GM21367 (cell line): Measurements from ENCODE around the gene NFU1.
A peak's percentile ranks its signal among the peaks of the same experiment; 100 is the strongest.
"Not testable (repeated sequence)": the region's sequence is repeated elsewhere in the genome, so short reads cannot be mapped to it uniquely, and the experiment has no call there.

ENCODE experiments used
- ATAC-seq: cut with Tn5 transposase; IDR thresholded peaks from one replicate; pipeline ENCODE4 v1.9.1; 2021; ENCODE audit not compliant: unreplicated experiment

NFU1 gene

DNA sequence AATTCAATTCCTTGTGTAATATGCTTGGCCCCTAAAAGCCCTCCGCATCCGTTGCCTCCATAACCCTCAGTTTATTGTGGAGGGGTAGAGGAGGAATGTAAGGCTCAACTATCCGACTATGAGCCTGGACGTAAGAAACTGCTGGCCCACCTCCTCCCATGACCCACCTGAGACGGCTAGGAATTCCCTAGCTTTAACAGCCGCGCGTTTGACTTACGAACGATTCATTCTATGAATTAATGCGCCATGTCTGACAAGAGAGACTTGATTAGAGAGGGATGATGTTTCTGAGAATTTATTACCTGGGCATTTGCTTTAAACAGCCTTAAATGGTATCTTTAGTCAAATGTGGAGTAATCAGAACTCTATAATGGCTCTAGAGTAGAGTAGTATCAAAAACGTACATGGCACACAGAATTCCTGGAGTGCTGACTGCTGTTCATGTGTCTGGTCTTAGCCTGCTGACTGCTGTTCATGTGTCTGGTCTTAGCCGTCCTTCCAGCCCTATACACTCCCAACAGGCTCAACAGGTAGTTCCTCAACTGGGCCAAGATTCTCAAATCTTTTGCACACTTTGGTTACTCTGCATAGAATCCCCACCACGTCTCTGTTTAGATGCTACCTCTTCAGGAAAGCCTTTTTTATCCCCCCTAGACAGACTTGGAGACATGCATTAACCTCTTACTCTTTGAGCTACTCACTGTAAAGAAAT, 49.3 kb downstream of the NFU1 start:
- ATAC-seq, result no peak

- ATAC-seq, result peak; percentile 88
These were observed 50.2 kb downstream of the NFU1 start, which contains the start of gene GFPT1 for GRCh38 chr2:69386789-69387734. Gene GFPT1, minus strand, starts transcription at chr2:69387227. Its CDS starts 156 bp downstream, at chr2:69387071.

GRCh38 chr2:69386360-69386759, 50.9 kb downstream of the NFU1 start:
- no peak for ATAC-seq

- ATAC-seq, result no peak
These were observed 51.6 kb downstream of the NFU1 start for GRCh38 chr2:69385443-69386151.

- ATAC-seq, result no peak
These were observed 52.6 kb downstream of the NFU1 start for GRCh38 chr2:69384618-69385081.

DNA sequence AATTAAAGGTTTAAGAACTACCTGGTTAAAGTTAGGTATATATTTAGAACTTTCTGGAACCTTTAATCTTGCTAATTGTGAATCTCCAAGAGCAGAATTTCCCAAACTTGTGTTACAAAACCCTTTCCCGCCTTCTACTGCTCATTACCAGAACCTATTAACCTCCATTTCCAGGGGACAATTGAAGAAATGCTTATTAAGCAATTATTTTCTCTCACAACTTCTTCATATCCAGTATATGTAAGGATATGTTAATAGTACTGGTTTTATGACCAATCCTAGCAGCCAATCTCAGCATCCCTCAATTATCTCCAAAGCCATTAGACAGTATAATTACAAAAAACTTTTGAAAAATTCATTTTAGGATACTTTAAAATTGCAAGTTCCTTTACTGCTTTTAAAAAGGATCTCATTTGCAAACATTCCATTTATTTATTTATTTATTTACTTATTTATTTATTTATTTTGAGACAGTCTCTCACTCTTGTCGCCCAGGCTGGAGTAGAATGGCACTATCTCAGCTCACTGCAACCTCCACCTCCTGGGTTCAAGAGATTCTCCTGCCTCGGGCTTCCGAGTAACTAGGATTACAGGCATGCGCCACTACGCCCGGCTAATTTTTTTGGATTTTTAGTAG, 53.9 kb downstream of the NFU1 start:
- ATAC-seq, result no peak

GRCh38 chr2:69382547-69382946, 54.7 kb downstream of the NFU1 start:
- no peak for ATAC-seq

GRCh38 chr2:69381337-69381737, 55.9 kb downstream of the NFU1 start:
- no peak for ATAC-seq

DNA sequence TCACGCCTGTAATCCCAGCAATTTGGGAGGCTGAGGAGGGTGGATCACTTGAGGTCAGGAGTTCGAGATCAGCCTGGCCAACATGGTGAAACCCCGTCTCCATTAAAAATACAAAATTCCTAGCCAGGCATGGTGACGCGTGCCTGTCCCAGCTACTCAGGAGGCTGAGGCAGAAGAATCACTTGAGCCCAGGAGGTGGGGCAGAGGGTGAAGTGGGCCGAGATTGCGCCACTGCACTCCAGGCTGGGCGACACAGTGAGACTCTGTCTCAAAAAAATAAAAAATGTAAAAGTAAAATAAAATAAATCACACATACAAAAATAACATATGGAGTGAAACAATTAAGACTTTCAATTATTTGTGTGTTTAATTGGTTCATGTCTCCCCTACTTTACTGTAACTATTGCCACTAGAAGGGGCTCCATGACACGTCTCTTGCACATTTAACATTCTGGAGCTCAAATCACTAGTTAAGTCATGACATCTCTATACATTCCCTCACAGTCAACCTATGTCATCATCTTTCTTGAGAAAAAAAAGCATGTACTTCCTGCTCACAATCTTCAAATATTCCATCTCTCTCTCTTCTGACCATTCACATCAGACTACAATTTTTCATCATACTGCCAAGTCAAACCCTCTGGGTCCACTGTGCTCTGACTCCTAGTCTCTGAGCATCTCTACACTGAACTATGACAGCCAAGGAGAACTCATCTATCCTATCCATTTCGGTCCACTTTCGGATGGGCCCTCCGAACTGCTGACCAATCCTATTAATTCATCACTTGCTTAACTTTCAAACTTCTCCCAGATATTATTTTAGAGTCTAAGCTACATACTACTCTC, 56.9 kb downstream of the NFU1 start:
- no peak for ATAC-seq

- ATAC-seq, result no peak
These were observed 60.8 kb downstream of the NFU1 start for GRCh38 chr2:69376403-69376802.

DNA sequence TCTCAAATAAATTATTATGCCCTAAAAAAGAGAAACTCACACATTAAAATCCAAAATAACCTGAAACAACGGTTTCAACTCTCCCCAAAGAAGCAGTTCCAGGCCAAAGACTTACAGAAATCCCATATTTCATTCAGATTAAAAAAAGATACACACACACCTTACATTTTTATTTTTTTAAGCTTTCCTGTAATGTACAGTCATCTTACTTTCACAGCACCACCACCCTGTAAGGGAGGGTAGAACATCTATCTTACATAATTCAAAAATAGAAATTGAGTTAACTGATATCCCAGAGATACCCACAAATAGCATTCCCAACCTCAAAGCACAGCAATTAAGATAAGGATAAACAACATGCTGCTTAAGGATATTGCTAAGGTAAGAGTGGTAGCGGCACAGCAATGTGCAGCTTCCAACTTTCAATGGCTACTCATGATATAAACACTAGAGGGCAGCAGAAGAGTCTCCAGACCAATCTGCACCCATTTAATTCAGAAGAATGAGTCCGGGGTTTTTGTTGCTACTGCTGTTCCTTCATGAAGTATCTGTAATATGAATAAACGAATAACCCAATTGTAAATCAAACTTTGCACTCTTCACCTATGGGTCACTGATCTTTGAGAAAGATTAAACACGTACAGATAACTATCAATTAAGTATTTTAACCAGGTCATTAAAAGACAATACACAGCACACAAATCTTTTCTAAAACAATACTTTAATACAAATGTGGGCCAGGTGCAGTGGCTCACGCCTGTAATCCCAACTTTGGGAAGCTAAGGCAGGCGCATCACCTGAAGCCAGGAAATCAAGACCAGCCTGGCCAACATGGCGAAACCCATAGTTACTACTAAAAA, 61.5 kb downstream of the NFU1 start:
- ATAC-seq, result no peak

GRCh38 chr2:69372767-69373166, 64.5 kb downstream of the NFU1 start:
- no peak for ATAC-seq

GRCh38 chr2:69369802-69370201, 67.4 kb downstream of the NFU1 start:
- no peak for ATAC-seq

DNA sequence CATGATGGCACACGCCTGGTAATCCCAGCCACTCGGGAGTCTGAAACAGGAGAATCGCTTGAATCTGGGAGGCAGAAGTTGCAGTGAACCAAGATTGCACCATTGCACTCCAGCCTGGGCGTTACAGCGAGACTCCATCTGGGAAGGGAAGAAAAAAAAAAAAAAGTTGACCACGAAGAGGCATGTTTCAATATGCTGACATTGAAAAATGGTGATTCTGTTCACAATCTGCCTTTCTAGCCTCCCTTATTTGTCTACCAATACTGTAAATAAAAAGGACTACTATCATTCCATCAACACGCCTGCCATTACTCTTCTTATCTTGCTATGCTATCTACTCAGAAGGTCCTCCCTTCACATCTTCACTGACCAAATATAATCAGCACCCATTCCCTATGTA, 68.6 kb downstream of the NFU1 start:
- no peak for ATAC-seq

DNA sequence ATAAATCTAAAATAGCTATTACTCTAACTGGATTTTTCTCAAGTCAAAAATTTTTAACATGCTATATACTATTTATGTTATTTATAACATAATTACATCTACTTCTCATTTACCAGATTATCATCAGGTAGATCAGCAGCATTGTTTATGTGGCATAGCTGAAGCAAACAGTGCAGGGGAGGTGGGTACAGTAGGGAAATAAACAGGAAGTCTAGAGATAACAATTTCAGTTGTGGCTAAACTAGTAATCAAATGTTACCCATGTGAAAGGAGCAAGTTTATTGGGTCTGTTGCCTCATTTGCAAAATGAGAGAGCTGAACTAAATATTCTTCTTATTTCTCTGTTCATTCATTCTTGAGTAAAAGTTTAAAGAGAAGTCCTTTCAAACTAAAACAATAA, 77.9 kb downstream of the NFU1 start:
- ATAC-seq, result no peak

- no peak for ATAC-seq
These were observed 78.3 kb downstream of the NFU1 start for GRCh38 chr2:69358914-69359313.

GRCh38 chr2:69356471-69356870, 80.8 kb downstream of the NFU1 start:
- no peak for ATAC-seq

DNA sequence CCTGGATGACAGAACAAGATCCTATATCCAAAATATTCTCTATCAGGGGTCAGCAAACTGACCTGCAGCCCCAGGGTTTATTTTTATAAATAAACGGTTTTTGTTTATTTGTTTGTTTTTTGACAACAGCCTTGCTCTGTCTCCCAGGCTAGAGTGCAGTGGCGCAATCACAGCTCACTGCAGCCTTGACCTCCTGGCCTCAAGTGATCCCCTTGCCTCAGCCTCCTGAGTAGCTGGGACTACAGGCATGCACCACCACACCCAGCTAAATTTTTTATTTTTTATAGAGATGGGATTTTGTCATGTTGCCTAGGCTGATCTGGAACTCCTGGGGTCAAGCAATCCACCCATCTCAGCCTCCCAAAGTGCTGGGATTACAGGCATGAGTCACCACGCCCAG, 82.3 kb downstream of the NFU1 start:
- not testable (repeated sequence) for ATAC-seq

DNA sequence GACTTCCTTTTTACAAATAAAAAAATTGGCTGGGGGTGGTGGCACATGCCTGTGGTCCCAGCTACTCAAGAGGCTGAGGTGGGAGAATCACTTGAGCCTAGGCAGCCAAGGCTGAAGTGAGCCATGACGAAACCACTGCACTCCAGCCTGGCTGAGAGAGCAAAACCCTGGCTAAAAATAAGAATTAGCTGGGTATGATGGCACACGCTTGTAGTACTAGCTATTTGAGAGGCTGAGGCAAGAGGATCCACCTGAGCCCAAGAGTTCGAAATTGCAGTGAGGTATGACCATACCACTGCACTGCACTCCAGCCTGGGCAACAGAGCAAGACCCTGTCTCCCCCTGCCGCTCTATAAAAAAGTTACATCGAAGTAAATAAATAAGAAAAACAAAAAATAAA, 83.9 kb downstream of the NFU1 start:
- no peak for ATAC-seq
